Femur (tissue), 1 donor: ENCODE data around the gene C8A.

Source experiments
- DNase-seq: peaks from one replicate; pipeline ENCODE4 v3.0.0-alpha.2; 2017

C8A gene

GRCh38 chr1:56854521-56855099, at the start of gene C8A:
C8A (plus strand) TSS chr1:56854797; CDS start chr1:56854902, 105 bp downstream.
- DNase-seq = no peak

GRCh38 chr1:56806804-56807203, 47.8 kb upstream of the C8A start:
- peak; percentile 65 for DNase-seq

DNA sequence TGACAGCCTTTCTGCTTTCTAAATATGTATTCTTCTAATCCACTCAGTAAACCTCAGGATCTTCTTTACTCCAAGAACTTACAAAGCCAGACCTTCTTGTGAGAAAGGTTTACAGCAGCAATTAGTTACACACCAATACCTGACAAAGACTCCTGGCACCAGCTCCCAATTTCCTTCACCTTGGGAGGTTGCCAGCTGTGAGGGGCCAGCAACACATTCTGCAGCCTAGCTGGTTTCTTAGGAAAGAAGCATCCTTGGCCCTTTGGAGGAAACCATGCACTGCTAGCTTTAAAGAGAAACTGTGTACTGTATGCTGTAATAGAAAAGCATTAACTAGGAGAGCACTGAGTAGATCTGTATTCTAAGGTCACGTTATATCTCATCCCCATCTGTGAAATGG, 46.2 kb upstream of the C8A start:
- no peak for DNase-seq

GRCh38 chr1:56811331-56811730, 43.3 kb upstream of the C8A start:
- no peak for DNase-seq

DNA sequence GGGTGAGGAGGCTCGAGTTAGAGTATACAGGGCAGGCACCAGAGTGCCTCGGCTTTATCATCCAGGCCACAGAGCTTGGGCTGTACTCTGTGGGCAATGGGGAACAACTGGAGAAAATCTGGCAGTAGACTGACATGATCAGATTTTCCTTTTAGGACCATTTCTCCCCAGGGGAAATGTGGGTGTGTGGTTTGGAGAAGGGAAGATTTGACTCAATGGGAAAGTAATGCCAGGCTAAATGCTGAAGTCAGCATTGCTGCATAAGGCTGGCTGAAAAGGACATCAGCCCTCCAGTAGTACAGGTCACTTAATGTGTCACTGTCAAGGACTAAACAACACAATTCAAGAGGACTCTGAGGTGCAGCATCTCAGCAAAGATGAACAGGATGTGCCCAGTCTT, 40.4 kb upstream of the C8A start:
- DNase-seq = no peak

DNA sequence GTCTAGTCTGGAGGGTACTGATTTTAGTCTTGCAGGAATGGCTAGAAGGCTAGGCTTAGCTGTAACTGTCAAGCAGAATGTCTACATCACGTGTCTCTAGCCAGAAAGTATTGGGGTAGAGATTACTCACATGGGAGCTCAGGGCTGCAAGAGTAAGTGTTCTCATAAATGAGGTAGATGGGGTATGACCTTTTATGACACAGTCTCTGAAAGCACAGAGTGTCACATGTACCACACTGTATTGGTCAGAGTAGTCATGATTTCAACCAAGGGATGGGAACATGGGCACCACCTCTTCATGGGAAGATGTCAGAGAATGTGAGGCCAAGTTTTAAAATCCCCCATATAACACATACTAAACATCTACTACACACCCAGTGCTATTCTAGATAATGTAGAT, 38.3 kb upstream of the C8A start:
- DNase-seq = no peak

GRCh38 chr1:56816909-56817308, 37.7 kb upstream of the C8A start:
- DNase-seq = no peak

GRCh38 chr1:56817716-56818463, 36.7 kb upstream of the C8A start:
- DNase-seq = no peak

- no peak for DNase-seq
Observed at GRCh38 chr1:56819387-56819899, 35.2 kb upstream of the C8A start, which contains the start of gene FYB2. FYB2 (minus strand) TSS chr1:56819404; CDS start chr1:56819290, 114 bp downstream.

DNA sequence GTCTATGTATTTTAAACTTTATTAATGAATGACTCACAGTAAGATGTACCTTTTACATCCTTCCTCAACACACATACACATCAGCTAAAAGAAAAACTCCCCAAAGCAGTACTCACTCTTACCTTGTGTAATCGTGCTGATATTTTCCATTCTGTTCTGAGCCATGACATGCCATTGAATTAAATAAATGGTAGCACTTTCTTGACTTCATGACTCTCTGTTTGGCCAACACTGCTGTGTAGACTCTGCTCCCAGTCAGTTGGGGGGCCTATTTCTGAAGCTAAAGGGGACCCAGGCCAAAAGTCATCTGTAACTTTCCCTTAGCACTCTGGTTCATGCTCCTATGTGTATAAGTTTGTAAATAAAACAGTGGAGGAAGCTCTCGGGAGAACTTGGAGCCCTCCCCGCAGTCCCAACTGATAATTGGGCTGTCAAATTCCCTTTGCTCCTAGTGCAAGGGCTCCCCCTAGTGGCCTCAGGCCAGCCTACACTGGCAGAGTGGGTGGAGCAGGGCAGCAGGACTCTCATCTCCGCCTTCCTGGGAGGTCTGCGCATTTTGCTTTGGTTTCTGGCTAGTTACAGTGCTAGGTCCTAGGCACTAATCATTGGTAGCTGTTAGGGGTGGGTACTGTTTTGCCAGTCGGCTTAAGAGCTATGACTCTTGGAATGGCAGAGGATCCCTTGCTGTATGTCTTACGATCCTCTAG, 33.7 kb upstream of the C8A start:
- DNase-seq = peak; percentile 73

GRCh38 chr1:56821462-56821797, 33.2 kb upstream of the C8A start:
- DNase-seq = no peak

DNA sequence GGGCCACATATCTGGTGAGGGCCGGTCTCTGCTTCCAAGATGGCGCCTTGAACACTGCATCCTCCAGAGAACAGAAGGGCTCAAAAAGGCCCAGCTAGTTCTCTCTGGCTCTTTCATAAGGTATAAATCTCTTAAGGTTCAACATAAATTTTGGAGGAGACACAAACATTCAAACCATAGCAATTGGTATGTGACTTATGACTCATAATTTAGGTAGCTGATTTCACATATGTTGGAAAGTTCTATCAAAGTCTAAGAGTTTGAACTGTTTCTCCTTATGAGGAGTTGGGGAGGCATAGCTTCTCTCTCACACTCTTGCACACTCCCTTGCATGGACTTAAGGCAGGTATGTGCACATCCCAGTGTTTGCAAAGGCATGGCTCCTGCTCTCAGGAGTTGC, 30.3 kb upstream of the C8A start:
- no peak for DNase-seq

GRCh38 chr1:56824938-56825337, 29.7 kb upstream of the C8A start:
- no peak for DNase-seq

DNA sequence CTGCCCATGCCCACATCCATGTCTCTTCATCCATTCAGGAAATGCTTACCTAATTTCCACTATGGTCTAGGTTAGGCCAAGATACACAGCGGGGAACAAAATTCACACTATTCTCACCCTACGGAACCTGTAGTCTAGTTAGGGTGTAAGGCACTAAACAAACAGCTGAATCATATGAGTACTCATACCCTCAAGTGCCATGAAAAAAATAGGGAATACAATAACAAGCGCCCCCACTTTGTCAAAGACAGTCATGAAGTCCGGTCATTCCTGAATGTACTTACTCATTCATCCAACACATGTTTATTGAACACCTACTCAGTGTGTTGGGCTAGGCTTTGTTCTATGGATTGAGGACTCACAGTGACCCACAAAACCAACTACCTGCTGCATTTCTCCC, 29.2 kb upstream of the C8A start:
- DNase-seq = no peak

DNA sequence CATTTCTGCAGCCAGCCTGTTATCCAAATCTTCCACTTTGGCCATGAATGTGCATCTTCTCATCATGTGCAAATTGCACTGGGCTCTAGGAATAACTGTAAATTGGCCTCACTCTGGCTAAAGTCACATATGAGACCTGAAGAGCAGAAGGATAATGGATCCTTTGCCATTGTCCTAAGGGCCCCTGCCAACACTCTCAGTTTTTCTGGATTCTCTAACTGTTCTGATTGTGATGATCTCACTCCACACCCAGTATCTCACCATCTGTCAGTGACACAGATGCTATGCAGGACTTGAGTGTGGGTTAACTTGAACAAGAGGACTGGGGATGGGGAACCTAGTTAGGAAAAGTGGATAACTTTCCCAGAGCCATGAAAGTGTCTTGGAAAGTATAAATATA, 26.9 kb upstream of the C8A start:
- no peak for DNase-seq

DNA sequence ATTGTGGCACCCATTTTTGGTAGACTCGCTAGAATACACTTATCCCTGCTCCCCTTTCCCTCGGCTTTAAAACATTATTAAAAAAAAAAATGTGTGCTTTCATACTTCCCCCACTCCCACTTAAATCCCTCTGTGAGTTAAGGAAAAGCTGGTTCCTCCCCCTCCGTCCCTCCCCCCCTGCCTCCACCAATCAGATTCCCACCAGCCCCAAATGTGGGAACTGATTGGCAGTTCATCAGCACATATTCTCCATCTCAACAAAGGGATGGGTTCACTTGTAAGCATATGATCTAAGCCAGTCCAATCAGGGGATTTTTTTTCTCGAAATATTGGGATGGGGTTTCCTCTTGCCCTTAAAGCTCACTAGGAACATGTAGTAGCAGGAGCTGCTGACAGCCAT, 24.5 kb upstream of the C8A start:
- DNase-seq = no peak

- peak; percentile 82 for DNase-seq
Observed at GRCh38 chr1:56831871-56832693, 22.5 kb upstream of the C8A start.

GRCh38 chr1:56833088-56833487, 21.5 kb upstream of the C8A start:
- DNase-seq = no peak

GRCh38 chr1:56834137-56834900, 20.3 kb upstream of the C8A start:
- no peak for DNase-seq

- no peak for DNase-seq
Observed at GRCh38 chr1:56835657-56836056, 18.9 kb upstream of the C8A start.

DNA sequence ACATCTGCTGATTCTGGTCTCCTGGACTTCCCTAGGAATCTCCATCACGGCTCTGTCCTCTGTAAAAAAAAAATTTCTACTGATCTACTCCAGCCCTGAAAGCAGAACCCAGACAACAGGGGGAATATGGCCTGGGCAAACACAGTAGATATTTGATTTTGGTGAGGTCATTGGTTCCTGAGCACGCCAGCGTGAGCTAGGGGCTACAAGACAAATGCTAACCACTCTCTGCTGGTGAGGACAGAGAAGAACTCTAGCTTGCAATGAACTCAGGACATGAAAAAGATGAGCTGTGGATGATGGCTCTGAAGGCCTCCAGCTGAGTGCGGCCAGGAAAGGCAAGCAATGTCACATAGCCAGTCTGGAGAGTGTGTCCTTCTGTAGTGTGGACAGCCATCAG, 18.2 kb upstream of the C8A start:
- DNase-seq = no peak

DNA sequence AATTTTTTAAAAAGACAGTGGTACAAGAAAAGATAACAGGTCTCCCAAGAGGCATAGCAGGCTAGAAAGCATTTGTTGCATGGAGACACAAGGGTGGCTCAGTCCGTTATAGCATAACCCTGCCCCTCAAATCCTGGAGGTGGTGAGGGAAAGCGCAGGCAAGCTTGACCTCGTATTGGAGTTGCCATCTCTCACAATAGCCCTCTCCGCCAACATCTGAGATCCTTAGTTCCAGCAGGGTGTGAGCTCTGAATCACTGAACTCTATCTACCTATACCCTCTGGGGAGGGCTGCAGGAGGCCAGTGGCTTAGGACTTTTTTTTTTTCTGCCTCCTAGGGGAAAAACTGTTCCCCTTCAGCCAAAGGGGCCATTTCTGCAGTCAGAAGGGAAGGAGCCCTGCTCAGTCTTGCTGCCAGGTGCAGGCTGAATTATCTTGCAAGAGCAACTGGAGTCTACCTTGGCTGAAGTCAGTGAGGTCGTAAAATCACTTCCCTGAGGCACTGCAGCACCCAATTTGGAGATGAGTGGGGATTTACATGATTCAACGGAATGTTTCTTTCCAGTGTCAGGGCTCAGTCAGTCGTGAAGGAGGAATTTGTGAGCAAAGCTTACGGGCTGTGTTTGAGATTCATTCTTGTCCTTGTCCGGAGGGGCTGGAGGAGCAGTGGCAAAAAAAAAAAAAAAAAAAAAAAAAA, 17.2 kb upstream of the C8A start:
- no peak for DNase-seq
